AML-193 (cell line): ENCODE measurements around the gene TNFRSF17.
A peak's percentile ranks its signal among the peaks of the same experiment; 100 is the strongest.
"Not testable (repeated sequence)": the region's sequence is repeated elsewhere in the genome, so short reads cannot be mapped to it uniquely, and the experiment has no call there.

Experiments
- DNase-seq, 2 experiments: peaks; one replicate each; lab custom pipeline; 2025; lab: John Stamatoyannopoulos, UW

TNFRSF17 gene

DNA sequence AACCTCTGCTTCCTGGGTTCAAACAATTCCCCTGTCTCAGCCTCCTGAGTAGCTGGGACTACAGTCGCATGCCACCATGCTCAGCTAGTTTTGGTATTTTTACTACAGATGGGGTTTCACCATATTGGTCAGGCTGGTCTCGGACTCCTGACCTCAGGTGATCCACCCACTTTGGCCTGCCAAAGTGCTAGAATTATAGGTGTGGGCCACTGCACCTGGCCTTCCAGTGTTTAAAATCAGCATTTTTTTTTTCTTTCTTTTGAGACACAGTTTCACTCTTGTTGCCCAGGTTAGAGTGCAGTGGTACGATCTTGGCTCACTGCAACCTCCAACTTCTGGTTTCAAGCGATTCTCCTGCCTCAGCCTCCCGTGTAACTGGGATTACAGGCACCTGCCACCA is 5.3 kb downstream of the TNFRSF17 start:
- DNase-seq, result not testable (repeated sequence)

DNA sequence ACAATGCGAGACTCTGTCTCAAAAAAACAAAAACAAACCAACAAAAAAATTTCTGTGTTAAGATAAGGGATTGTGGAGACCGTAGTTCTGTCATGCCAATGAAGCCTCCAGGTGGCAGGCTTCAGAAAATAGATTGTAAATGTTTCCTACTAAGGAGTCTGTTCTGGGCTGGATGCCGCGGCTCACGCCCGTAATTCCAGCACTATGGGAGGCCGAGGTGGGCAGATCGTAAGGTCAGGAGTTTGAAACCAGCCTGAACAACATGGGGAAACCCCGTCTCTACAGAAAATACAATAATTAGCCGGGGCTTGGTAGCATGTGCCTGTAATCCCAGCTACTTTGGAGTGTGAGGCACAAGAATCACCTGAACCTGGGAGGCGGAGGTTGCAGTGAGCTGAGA is 7.1 kb downstream of the TNFRSF17 start:
- peak; percentile 9 to 14 for DNase-seq

DNA sequence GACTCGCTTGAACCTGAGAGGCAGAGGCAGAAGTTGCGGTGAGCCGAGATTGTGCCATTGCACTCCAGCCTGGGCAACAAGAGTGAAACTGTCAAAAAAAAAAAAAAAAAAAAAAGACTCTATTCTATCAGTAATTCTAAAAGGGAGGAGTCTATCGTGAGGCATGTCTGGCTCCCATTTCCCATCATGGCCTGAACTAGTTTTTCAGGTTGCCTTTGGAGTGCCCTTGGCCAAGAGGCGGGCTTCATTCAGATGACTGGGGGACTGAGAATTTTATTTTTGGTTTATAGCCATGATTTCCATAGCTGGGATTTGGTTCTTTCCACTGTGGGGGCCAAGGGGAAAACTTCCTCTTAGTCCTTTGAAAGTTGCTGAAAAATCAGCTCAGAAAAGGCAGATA is 8.1 kb downstream of the TNFRSF17 start:
- no peak for DNase-seq

DNA sequence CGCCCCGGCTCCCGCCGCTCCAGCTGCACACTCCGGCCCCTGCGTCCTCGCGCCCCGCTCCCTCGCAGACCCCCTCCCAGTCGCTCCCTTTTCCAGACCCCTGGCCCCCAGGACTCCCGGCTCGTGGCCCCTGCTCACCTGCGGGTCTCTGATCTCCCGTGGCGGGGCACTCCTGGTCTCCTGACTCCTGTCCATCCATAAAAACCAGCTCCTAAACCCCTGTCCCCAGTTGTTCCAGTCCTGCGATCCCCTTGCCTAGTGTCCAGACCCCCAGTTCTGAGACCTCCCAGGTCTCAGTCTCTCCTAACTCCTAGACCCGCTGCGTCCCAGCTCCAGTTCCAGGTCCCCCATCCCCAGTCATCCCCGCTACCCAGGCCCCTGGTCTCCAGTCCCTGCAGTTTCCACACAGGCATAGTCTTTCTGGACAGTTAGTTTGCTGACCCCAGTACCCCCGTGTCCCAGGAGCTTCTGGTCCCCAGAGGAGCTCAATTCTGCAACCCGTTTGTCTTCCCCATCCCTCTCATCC is 11.9 kb downstream of the TNFRSF17 start:
- DNase-seq, result no peak

DNA sequence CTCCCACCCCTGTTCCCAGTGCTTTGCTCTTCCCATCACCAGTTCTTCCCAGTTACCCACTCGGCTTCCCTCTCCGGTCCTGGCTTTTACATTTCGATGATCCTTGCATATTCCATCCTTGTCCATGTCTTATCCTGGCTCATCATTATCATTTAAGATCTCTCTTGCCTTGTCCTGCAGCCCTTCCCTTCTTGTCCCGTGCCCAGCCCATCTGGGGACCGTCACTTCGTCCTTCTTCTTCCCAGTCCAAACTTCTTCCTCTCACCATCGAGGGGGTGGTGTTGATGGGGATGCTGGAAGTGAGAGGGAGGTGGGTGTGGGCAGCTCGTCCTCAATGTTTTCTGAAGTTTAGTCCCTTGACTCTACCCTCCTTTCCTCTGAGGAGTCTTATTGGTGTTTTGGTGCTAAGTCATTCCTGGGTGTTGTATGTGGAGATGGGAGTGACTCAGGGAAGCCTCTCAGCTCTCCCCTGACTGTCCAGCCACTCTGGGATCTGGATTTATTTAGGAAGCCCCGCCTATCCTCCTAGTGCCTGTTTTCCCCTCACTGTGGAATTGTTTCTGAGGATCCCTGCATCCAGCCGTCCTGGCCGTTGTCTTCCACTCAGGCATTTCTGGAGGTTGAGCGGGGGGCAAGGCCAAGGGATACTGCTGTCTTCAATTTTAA is 12.5 kb downstream of the TNFRSF17 start:
- no peak for DNase-seq

DNA sequence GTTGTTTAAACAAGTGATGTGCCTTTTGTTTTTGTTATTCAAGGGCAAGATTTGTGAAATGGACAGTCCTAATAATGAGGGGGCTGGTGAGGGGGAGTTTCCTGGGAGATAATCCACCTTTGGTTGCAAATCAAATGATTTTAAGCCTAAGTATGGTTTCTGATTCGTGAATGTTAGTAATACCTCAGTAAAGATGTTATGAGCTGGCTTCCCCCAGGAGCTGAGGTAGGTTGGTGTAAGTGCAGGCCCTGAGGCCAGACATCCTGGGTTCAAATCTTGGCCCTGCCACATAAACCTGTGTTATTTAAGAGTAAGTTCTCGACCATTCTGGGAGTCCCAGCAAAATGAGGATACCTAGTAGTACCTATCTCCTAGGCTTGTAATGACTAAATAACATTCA is 13.1 kb downstream of the TNFRSF17 start:
- no peak for DNase-seq

DNA sequence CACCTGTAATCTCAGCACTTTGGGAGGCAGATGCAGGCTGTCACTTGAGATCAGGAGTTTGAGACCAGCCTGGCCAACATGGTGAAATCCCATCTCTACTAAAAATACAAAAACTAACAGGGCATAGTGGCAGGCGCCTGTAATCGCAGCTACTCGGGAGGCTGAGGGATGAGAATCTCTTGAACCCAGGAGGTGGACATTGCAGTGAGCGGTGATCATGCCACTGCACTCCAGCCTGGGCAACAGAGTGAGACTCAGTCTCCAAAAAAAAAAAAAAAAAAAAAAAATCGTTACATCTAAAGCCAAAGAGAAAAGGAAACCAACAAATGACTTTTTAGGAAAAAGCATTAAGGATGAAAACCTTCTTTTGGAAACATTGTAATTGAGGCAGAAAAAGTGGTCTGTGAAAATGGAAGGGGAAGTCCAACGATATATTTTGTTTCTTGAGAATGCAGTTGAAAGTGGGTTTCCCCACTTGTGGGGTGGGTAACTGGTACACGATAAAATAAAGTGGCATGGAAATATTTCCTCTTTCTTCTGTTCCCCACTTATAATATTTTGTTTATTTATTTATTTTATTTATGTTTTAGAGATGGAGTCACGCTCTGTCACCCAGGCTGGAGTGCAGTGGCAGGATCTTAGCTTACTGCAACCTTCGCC is 14.1 kb downstream of the TNFRSF17 start:
- DNase-seq, result no peak

DNA sequence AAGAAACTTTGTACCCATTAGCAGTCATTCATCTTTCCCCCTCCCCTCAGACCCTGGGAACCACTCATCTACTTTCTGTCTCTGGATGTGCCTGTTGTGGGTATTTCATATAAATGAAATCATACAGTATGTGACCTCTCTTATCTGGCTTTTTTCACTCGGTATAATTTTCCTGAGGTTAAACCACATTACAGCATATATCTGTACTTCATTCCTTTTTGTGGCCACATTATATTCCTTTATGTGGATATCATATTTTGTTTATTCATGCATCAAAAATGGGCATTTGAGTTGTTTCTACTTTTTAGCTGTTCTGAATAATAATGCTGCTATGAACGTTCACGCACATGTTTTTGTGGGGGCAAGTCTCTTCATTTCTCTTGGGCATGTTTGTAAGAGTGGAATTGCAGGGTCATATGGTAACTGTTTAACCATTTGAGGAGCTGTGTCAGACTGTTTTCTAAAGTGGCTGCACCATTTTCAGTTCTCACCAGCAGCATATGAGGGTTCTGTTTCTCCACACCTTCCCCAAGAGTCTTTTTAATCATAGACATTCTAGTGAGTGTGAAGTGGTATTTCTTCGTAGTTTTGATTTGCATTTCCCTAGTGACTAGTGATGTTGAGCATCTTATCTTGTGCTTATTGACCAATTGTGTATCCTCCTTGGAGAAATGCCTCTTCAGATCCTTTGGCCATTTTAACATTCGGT is 15.3 kb downstream of the TNFRSF17 start:
- DNase-seq, result no peak

DNA sequence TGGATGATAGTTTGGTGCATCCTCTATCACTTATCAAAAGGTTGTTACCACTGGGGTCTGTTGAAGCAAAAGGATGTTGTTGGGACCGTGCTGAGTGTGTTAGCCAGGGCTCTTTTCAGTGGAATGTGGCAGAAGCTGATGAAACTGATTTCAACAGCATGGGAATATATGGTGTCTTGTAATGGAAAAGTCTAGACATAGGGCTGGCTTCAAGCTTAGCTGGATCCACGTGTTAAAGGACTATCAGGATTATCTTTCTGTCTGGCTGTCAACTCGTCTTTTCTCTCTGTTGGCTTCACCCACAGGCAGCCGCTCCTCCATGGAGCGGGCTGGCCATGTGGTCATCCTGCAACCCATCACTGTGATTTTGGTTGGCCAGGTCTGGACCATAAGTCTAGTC is 20.2 kb downstream of the TNFRSF17 start:
- DNase-seq, result no peak

DNA sequence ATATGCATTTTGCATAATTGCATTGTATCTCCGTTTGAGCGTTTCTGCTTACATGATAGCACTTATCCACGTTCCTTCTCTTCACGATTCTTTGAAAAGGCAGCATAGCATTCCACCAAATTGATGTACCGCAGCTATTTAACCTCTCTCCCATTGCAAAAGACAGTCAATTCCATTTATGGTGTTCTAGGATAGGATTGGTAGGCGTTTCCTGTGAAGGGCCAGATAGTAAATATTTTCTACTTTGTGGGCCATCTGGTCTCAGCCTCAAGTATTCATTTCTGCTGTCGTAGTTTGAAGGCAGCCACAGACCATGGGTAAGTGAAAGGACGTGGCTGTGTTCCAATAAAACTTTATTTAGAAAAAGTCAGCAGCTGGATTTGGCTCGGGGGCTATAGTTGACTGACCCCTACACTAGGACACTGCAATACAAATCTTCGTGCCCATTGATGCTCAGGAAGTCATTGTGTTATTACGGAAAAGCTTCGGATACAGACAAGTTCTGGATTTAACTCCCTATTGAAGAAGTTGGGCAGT is 21.6 kb downstream of the TNFRSF17 start:
- DNase-seq, result no peak

DNA sequence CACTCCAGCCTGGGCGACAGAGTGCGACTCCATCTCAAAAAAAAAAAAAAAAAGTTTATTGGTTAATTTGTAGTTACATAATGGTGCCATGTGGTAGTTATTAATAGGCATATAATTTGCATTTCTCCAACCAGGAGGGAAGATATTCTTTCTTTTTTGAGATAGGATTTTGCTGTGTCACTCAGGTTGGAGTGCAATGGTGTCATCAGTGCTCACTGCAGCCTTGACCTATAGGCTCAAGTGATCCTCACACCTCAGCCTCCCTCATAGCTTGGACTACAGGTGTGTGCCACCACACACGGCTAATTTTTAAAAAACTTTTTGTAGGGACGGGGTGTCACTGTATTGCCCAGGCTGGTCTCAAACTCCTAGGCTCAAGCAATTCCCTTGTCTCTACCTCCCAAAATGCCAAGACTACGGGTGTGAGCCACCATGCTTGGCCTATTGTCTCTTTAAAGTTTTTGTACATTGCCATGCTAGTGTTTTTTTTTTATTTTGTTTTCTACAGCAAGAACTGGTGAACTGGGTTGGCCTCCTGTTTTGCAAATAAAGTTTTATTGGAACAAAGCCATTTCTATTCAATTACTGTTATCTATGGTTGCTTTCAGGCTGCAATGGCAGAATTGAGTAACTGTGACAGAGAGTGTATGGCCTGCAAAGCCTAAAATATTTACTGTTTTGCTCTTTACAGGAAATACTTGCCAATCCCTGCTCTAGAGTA is 23.4 kb downstream of the TNFRSF17 start:
- DNase-seq, result no peak

DNA sequence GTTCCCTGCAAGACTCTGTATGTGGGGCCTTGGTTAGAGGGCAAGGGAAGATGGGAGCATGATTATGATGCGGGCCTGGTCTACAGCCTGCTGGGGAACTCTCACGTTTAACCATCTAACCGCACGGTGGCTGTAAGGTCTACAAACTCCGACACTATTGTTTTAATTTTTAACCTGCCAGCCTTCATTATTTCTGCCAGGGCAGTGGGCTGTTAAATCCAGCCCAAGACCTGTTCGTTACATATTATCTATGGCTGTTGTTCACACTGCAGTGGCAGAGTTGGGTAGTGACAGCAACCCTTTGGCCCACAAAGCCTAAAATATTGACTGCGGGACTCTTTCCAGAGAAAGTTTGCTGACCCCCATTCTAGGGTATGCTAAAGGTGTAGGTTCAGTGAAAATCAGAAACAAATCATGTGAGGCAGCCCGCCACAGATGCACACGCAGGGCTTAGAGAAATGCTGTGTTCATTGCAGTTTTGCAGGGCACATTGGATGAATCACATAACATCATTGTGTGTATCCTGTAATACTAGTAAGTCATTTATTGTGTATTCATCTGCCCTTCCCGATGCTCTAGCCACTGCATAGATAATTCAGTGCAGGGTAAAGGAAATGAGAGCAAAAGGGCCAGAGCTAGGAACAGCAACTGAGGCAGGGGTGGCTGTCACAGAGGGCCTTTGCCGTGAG is 25.8 kb downstream of the TNFRSF17 start:
- no peak for DNase-seq

DNA sequence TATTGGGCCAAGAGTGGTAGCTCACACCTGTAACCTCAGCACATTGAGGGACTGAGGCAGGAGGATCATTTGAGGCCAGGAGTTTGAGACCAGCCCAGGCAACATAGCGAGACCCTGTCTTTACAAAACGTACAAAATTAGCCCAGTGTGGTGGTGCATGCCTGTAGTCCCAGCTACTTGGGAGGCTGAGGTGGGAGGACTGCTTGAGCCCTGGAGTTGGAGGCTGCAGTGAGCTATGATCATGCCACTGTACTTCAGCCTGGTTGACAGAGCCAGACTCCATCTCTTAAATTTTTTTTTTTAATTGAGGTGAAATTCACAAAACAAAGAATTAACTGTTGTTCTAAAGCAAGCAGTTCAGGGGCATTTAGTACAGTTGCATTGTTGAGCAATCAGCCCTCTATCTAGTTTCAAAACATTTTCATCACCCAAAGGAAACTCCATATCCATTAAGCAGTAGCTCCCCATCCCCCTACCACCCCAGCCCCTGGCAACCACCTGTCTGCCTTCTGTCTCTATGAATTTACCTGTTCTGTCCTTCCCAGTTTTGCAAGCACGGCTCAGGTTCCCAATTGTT is 27.1 kb downstream of the TNFRSF17 start:
- DNase-seq, result peak; percentile 38 to 40

DNA sequence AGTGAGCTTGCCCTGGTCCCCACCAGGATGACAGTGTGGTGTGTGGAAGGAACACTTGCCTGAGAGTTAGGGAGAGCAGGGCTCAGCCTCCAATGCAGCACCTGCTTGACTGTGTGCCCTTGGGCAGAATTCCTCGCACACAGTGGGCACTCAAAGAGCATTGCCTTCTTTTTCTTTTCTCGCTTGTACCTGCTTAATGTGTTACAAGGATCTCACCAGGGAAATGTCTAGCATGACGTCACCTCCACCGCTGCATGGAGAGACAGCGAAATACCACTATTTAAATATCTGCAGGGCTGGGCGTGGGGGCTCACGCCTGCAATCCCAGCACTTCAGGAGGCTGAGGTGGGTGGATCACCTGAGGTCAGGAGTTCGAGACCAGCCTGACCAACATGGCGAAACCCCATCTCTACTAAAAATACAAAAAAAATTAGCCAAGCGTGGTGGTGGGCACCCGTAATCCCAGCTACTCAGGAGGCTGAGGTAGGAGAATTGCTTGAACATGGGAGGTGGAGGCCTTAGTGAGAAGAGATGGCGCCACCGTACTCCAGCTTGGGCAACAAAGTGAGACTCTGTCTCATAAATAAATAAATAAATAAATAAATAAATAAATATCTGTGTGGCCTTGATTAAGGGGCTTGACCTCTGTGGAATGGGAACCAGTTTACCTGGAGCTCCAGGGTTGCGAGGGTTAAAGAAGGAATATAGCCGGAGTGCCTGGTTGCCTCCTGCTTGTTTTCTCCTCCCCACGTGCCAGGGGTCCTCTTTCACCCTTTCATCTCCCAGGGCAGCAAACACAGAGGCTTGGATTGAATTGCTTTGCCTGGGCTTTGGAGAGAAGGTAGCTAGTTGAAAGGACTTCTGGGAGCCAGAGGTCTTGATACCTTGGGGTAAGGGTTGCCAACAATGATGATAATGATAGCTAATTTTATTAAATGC is 27.8 kb downstream of the TNFRSF17 start:
- DNase-seq, result no peak

DNA sequence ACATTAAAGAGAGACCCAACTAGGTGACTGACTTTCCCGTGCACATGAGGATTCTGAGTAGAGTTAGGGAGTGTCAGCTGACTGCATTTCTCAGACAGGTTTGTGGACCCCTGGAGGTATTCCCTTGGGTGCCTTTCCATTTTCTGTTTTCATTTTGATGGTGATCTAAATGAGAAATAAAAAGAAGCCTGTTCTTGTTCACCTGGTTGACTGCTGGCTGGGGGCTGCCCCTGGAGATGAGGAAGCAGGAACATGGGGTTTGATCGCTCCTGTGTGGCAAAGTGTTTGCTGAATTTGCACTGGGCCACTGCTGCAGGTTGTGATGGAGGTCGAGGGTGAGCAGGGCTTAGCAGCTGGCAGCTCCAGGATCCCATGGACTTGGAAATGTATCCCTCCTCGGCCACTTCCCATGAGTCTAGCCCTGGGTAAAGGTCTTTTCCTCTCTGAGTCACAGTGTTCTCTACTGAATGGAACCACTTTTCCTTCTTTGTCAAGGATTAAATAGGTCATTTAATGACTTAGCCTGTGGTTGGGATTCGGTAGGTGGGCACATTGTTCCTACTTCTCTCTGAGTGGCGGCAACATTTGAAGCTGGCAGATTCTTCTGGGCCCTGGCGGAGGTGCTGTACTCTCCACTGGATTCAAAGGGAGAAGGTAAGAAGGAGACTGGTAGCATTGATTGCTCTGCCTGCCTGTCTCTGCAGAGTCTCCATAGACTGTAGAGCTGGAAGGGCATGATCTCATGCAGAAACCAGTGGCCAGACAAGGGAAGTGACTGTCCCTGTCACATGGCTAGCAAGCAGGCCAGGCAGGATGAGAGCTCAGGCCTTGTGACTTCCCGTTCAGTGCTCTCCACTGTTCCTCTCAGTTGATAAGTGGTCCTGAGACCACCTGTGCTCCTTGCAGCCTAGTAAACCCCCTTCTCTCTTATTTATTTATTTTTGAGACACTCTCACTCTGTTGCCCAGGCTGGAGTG is 29.4 kb downstream of the TNFRSF17 start:
- DNase-seq, result peak; percentile 66 to 78

DNA sequence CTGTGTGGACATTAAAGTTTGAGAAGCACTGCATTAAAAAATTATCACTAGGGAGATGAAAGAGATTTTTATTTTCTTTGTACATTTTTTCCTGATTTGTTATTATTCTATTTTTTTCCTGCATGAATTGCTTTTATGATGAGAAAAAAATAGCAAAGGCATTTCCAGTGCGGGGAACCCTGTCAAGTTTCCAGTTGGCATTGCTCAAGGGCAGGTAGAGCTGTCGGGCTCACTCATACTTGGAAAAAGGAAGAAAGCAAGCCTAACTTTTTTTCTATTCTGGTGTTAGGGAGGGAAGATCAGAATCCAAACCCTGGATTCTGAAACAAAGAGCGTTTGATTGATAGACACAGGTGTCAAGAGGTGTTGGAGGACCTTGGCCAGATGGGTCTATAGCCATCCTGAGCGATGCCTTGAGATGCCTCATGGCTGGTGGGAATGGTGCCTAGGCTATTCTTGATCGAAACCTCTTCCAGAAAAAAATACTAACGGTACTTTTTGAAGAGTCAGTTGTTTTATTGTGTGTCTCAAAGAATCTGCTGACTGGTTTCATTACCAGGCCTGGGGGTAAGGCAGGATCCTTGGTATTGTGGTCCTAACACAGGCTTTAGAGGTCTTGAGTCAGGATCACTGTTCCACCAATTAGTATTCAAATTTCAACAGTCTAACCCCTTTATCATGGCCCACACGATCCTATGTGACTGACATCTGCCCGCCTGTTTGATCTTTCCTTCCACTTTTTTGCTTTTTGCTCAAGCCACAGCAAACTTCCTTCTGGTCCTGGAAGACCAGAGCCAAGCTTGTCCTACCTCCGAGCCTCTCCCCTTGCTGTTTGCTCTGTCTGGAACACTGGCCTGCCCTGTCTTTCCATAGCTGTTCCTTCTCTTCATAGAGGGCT is 31.7 kb downstream of the TNFRSF17 start:
- DNase-seq, result no peak

DNA sequence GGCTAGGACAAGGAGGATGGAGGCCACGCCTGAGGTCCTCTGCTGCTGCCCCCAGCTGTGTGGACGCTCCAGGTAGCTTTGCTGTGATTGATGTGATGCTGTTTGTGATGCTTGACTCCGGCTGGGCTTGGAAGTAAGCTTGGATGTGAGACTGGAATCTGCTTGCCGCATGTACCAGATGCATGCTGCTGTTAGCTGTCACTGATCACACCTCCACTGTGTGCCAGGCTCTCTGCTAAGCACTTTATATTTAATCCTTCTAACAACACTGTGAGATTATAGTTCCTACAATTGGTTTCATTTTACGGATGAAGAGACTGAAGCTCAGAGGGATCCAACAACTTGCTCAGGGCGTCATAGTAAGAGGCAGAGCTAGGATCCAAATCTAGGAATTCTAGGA is 35.0 kb downstream of the TNFRSF17 start:
- DNase-seq, result no peak
